HEK293 (cell line): ENCODE measurements around the gene UNC13A.

Source experiments
- CTCF ChIA-PET: fragments of 350-600 bp; formaldehyde crosslinking; extraction: SDS; loops from one replicate; lab custom pipeline; 2021; ENCODE audit warnings: antibody characterized with exemption; lab: Yijun Ruan, JAX
- POLR2A ChIA-PET: fragments of 300-600 bp; formaldehyde crosslinking; extraction: SDS; loops from one replicate; lab custom pipeline; 2020; ENCODE audit warnings: antibody characterized with exemption, inconsistent platforms; lab: Yijun Ruan, JAX
- H3K27ac ChIP-seq: fragments of 200-500 bp; sonication (Bioruptor generic); 2 replicates; pipeline ENCODE4 v1.5.1; 2014; ENCODE audit warnings: low read depth, low read length, control low read depth, inconsistent platforms; ENCODE audit errors: extremely low read depth
- H3K36me3 ChIP-seq, 2 experiments: fragments of 200-500 bp in 1 of 2; sonication (Bioruptor generic) in 1 of 2; 1 replicate in 1 of 2; 2 replicates in 1 of 2; pipeline ENCODE4 v1.5.1; 2014 to 2017; ENCODE audit warnings: inconsistent platforms in 2 of 2, low read length in 2 of 2; ENCODE audit not compliant: control insufficient read depth in 2 of 2, insufficient read depth in 1 of 2
- H3K4me1 ChIP-seq: fragments of 200-500 bp; sonication (Bioruptor generic); 2 replicates; pipeline ENCODE4 v1.5.1; 2014; ENCODE audit warnings: mild to moderate bottlenecking, low read length, inconsistent platforms; ENCODE audit not compliant: control insufficient read depth, insufficient read depth
- H3K4me3 ChIP-seq: 2 replicates; pipeline ENCODE4 v1.5.1; 2011; ENCODE audit warnings: low read depth, mild to moderate bottlenecking, control low read depth, low read length, moderate library complexity
- H3K9me3 ChIP-seq: fragments of 200-500 bp; sonication (Bioruptor generic); 2 replicates; pipeline ENCODE4 v1.5.1; 2014; ENCODE audit warnings: low read depth, low read length, inconsistent platforms; ENCODE audit not compliant: control insufficient read depth, insufficient read depth
- KLF1 ChIP-seq: fragments of 450-650 bp; formaldehyde crosslinking; IDR thresholded peaks from 2 replicates; pipeline ENCODE4 v1.5.1; 2016; ENCODE audit warnings: missing biosample characterization, missing genetic modification characterization
- KLF10 ChIP-seq: fragments of 450-650 bp; IDR thresholded peaks from 2 replicates; pipeline ENCODE4 v1.5.1; 2018; ENCODE audit warnings: missing biosample characterization, mild to moderate bottlenecking, missing genetic modification characterization
- KLF7 ChIP-seq: fragments of 450-650 bp; formaldehyde crosslinking; IDR thresholded peaks from 2 replicates; pipeline ENCODE4 v1.5.1; 2016; ENCODE audit warnings: missing biosample characterization, missing genetic modification characterization, borderline replicate concordance
- KLF8 ChIP-seq: fragments of 450-650 bp; formaldehyde crosslinking; IDR thresholded peaks from 2 replicates; pipeline ENCODE4 v1.5.1; 2016; ENCODE audit warnings: missing biosample characterization, missing genetic modification characterization
- MYNN ChIP-seq: fragments of 450-650 bp; formaldehyde crosslinking; IDR thresholded peaks from 2 replicates; pipeline ENCODE4 v1.5.1; 2016; ENCODE audit warnings: missing biosample characterization, missing genetic modification characterization, borderline replicate concordance
- OVOL3 ChIP-seq: fragments of 450-650 bp; formaldehyde crosslinking; IDR thresholded peaks from 2 replicates; pipeline ENCODE4 v1.5.1; 2016; ENCODE audit warnings: missing biosample characterization, missing genetic modification characterization
- SETDB1 ChIP-seq: IDR thresholded peaks from one replicate; pipeline ENCODE4 v1.6.1; 2017; ENCODE audit warnings: mild to moderate bottlenecking, low read length, moderate library complexity, mixed read lengths; ENCODE audit not compliant: insufficient read length
- SP3 ChIP-seq: fragments of 450-650 bp; formaldehyde crosslinking; IDR thresholded peaks from 2 replicates; pipeline ENCODE4 v1.5.1; 2016; ENCODE audit warnings: missing biosample characterization, missing genetic modification characterization
- TRIM28 ChIP-seq: IDR thresholded peaks from 2 replicates; pipeline ENCODE4 v1.6.1; 2011; ENCODE audit warnings: low read length, control low read depth, borderline replicate concordance
- YY2 ChIP-seq: fragments of 450-650 bp; formaldehyde crosslinking; IDR thresholded peaks from 2 replicates; pipeline ENCODE4 v1.5.1; 2016; ENCODE audit warnings: missing biosample characterization, missing genetic modification characterization
- ZFP37 ChIP-seq: fragments of 450-650 bp; formaldehyde crosslinking; IDR thresholded peaks from 2 replicates; pipeline ENCODE4 v1.5.1; 2016; ENCODE audit warnings: missing biosample characterization, missing genetic modification characterization
- ZNF112 ChIP-seq: fragments of 450-650 bp; formaldehyde crosslinking; IDR thresholded peaks from 2 replicates; pipeline ENCODE4 v1.5.0; 2017; ENCODE audit warnings: missing biosample characterization, missing genetic modification characterization
- ZNF239 ChIP-seq: fragments of 450-650 bp; formaldehyde crosslinking; IDR thresholded peaks from 2 replicates; pipeline ENCODE4 v1.5.1; 2016; ENCODE audit warnings: missing biosample characterization, missing genetic modification characterization
- ZNF248 ChIP-seq: fragments of 450-650 bp; formaldehyde crosslinking; IDR thresholded peaks from 2 replicates; pipeline ENCODE4 v1.5.1; 2017; ENCODE audit warnings: missing biosample characterization, missing genetic modification characterization
- ZNF280D ChIP-seq: fragments of 450-650 bp; formaldehyde crosslinking; IDR thresholded peaks from 2 replicates; pipeline ENCODE4 v1.5.1; 2016; ENCODE audit warnings: missing biosample characterization, missing genetic modification characterization
- ZNF324 ChIP-seq: fragments of 450-650 bp; formaldehyde crosslinking; IDR thresholded peaks from 2 replicates; pipeline ENCODE4 v1.5.1; 2016; ENCODE audit warnings: missing biosample characterization, missing genetic modification characterization
- ZNF513 ChIP-seq: fragments of 450-650 bp; IDR thresholded peaks from 2 replicates; pipeline ENCODE4 v1.5.1; 2018; ENCODE audit warnings: missing biosample characterization, missing genetic modification characterization
- ZNF514 ChIP-seq: fragments of 450-650 bp; formaldehyde crosslinking; IDR thresholded peaks from 2 replicates; pipeline ENCODE4 v1.5.1; 2016; ENCODE audit warnings: missing biosample characterization, missing genetic modification characterization
- ZNF571 ChIP-seq: fragments of 450-650 bp; formaldehyde crosslinking; IDR thresholded peaks from 2 replicates; pipeline ENCODE4 v1.5.0; 2017; ENCODE audit warnings: missing biosample characterization, missing genetic modification characterization
- ZNF76 ChIP-seq: fragments of 450-650 bp; formaldehyde crosslinking; IDR thresholded peaks from 2 replicates; pipeline ENCODE4; 2016; ENCODE audit warnings: low read depth, missing biosample characterization, missing genetic modification characterization, borderline replicate concordance
- ZNF785 ChIP-seq: fragments of 450-650 bp; formaldehyde crosslinking; IDR thresholded peaks from 2 replicates; pipeline ENCODE4 v1.5.1; 2016; ENCODE audit warnings: missing biosample characterization, missing genetic modification characterization
- ZSCAN18 ChIP-seq: fragments of 450-650 bp; formaldehyde crosslinking; IDR thresholded peaks from 2 replicates; pipeline ENCODE4 v1.5.1; 2016; ENCODE audit warnings: missing biosample characterization, missing genetic modification characterization
- TF ChIP-seq, protein P1 (sequence below): fragments of 450-650 bp; formaldehyde crosslinking; IDR thresholded peaks from 2 replicates; pipeline ENCODE4 v1.5.1; 2016; ENCODE audit warnings: missing biosample characterization, missing genetic modification characterization
- TF ChIP-seq, protein P2 (sequence below): fragments of 450-650 bp; formaldehyde crosslinking; IDR thresholded peaks from 2 replicates; pipeline ENCODE4 v1.5.1; 2016; ENCODE audit warnings: missing biosample characterization, missing genetic modification characterization

UNC13A gene

DNA sequence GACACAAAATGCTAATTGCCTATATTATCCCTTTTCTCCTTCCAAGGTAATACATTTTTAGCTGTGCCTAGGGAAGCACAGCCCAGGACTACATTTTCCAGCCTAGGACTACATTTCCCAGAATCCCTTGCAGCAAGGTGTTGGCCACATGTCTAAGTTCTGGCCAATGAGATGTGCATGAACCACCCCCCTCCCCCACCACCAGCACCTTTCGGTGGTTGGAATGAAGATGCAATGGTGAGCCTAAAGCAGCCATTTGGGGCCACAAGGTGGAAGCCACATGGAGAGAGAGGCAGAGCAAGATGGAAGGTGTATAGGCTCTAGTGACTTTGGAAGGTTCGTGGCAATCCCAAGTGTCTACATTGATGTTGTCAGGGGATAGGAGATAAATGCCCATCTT lies 16.2 kb downstream of the UNC13A start:
- no peaks in the 10 kb centered on the region for H3K4me1 ChIP-seq
- POLR2A ChIA-PET: no interaction called here
- H3K36me3 ChIP-seq: no peaks in the 10 kb centered on the region
- H3K4me3 ChIP-seq: no peak overlapping the region
- CTCF ChIA-PET: interaction anchor here (0.5 to 0.7 kb wide), 2 partner anchors 66 to 254 kb away, joined by 3 read pairs; no protein-coding TSS in a partner anchor
- no peak overlapping the region for H3K27ac ChIP-seq
- no peaks in the 10 kb centered on the region for H3K9me3 ChIP-seq
- TF ChIP-seq MYNN (tag by site-specific recombination) (no peak), ZNF785 (tag by site-specific recombination) (no peak), OVOL3 (tag by site-specific recombination) (no peak), ZNF248 (tag by site-specific recombination) (no peak), ZNF112 (tag by site-specific recombination) (no peak), ZNF514 (tag by site-specific recombination) (no peak), KLF10 (0 out of 2 replicates have a peak, but pooled peaks have one; percentile 23), SP3 (tag by site-specific recombination) (peak; percentile 22; the same call in 1 of the 2 replicates), TRIM28 (peak; percentile 97), KLF7 (tag by site-specific recombination) (no peak), SETDB1 (peak; percentile 62), ZNF239 (tag by site-specific recombination) (no peak), ZNF571 (tag by site-specific recombination) (no peak), KLF1 (tag by site-specific recombination) (no peak), ZNF76 (peak; percentile 81), ZFP37 (tag by site-specific recombination) (no peak), ZNF280D (tag by site-specific recombination) (0 out of 2 replicates have a peak, but pooled peaks have one; percentile 16), KLF8 (peak; percentile 49), YY2 (tag by site-specific recombination) (no peak), ZSCAN18 (tag by site-specific recombination) (no peak), ZNF324 (no peak), ZNF513 (tag by site-specific recombination) (no peak)
- TF ChIP-seq, protein P1, sequence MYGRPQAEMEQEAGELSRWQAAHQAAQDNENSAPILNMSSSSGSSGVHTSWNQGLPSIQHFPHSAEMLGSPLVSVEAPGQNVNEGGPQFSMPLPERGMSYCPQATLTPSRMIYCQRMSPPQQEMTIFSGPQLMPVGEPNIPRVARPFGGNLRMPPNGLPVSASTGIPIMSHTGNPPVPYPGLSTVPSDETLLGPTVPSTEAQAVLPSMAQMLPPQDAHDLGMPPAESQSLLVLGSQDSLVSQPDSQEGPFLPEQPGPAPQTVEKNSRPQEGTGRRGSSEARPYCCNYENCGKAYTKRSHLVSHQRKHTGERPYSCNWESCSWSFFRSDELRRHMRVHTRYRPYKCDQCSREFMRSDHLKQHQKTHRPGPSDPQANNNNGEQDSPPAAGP (tag by site-specific recombination): peak; percentile 40; the same call in 1 of the 2 replicates
- TF ChIP-seq, protein P2, sequence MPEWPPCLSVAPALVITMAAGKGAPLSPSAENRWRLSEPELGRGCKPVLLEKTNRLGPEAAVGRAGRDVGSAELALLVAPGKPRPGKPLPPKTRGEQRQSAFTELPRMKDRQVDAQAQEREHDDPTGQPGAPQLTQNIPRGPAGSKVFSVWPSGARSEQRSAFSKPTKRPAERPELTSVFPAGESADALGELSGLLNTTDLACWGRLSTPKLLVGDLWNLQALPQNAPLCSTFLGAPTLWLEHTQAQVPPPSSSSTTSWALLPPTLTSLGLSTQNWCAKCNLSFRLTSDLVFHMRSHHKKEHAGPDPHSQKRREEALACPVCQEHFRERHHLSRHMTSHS (tag by site-specific recombination): no peak
- TF ChIP-seq, all 188 proteins: peak for 8
